ENCODE data around the gene RNU6-1.

RNU6-1 gene

GRCh38 chr15:67863442-67863987, 23.7 kb upstream of the RNU6-1 start:
- peaks cover 9% of the 10 kb centered on the region for H3K27me3 Mint-ChIP-seq (ENCODE audit: low read depth)
- peaks cover 22% of the 10 kb centered on the region for H3K4me1 Mint-ChIP-seq
- peak overlapping the region; percentile 70 to 73 (median 72) for H3K4me3 Mint-ChIP-seq
- no peaks in the 10 kb centered on the region for H3K9me3 Mint-ChIP-seq
- H3K36me3 Mint-ChIP-seq (ENCODE audit: low read depth), result no peaks in the 10 kb centered on the region
- peak overlapping the region in 2 of 3 experiments; percentile 17 to 60 for H3K27ac Mint-ChIP-seq
- TF ChIP-seq CTCF (IDR thresholded peaks at IDR 0.05; ENCODE audit: unreplicated experiment in 3 of 3), result peak; percentile 90 to 98 (median 95)

GRCh38 chr15:67862750-67863441, 23.1 kb upstream of the RNU6-1 start:
- Mint-ChIP-seq H3K9me3 (no peaks in the 10 kb centered on the region), H3K4me3 (peak overlapping the region; percentile 67 to 73 (median 72)), H3K27ac (peak overlapping the region in 2 of 3 experiments; percentile 17 to 60), H3K36me3 (ENCODE audit: low read depth) (no peaks in the 10 kb centered on the region), H3K27me3 (ENCODE audit: low read depth) (peaks cover 9% of the 10 kb centered on the region), H3K4me1 (peaks cover 22% of the 10 kb centered on the region)
- TF ChIP-seq CTCF (IDR thresholded peaks at IDR 0.05; ENCODE audit: unreplicated experiment in 3 of 3), result no peak

- Mint-ChIP-seq H3K27ac (no peak overlapping the region), H3K4me3 (no peak overlapping the region)
Measured at GRCh38 chr15:67861983-67862382, 22.1 kb upstream of the RNU6-1 start.

GRCh38 chr15:67859331-67859946, 19.6 kb upstream of the RNU6-1 start:
- no peaks in the 10 kb centered on the region for H3K36me3 Mint-ChIP-seq (ENCODE audit: low read depth)
- H3K27me3 Mint-ChIP-seq (ENCODE audit: low read depth), result peaks cover 9% of the 10 kb centered on the region
- no peaks in the 10 kb centered on the region for H3K9me3 Mint-ChIP-seq
- peaks cover 16% of the 10 kb centered on the region for H3K4me1 Mint-ChIP-seq
- H3K27ac Mint-ChIP-seq, result peak overlapping the region; percentile 51 to 67 (median 59)
- H3K4me3 Mint-ChIP-seq, result no peak overlapping the region
- no peak for TF ChIP-seq CTCF (IDR thresholded peaks at IDR 0.05; ENCODE audit: unreplicated experiment in 3 of 3)

More at GRCh38 chr15:67861983-67862382, 22.1 kb upstream of the RNU6-1 start:
- no peaks in the 10 kb centered on the region for H3K36me3 Mint-ChIP-seq (ENCODE audit: low read depth)
- peaks cover 9% of the 10 kb centered on the region for H3K27me3 Mint-ChIP-seq (ENCODE audit: low read depth)
- no peak for TF ChIP-seq CTCF (IDR thresholded peaks at IDR 0.05; ENCODE audit: unreplicated experiment in 3 of 3)
- H3K4me1 Mint-ChIP-seq, result peaks cover 22% of the 10 kb centered on the region
- H3K9me3 Mint-ChIP-seq, result no peaks in the 10 kb centered on the region

- peaks cover 10% of the 10 kb centered on the region for H3K4me1 Mint-ChIP-seq
- peaks cover 6% of the 10 kb centered on the region for H3K27me3 Mint-ChIP-seq (ENCODE audit: low read depth)
- H3K9me3 Mint-ChIP-seq, result no peaks in the 10 kb centered on the region
- TF ChIP-seq CTCF (IDR thresholded peaks at IDR 0.05; ENCODE audit: unreplicated experiment in 3 of 3), result no peak
- peak overlapping the region in 1 of 3 experiments; percentile 4 for H3K27ac Mint-ChIP-seq
- no peak overlapping the region for H3K4me3 Mint-ChIP-seq
- no peaks in the 10 kb centered on the region for H3K36me3 Mint-ChIP-seq (ENCODE audit: low read depth)
Measured at GRCh38 chr15:67857220-67857619, 17.4 kb upstream of the RNU6-1 start.
